ENCODE data around the gene ABCA2.
A peak's percentile ranks its signal among the peaks of the same experiment; 100 is the strongest.
"Not testable (repeated sequence)": the region's sequence is repeated elsewhere in the genome, so short reads cannot be mapped to it uniquely, and the experiment has no call there.

ABCA2 gene

DNA sequence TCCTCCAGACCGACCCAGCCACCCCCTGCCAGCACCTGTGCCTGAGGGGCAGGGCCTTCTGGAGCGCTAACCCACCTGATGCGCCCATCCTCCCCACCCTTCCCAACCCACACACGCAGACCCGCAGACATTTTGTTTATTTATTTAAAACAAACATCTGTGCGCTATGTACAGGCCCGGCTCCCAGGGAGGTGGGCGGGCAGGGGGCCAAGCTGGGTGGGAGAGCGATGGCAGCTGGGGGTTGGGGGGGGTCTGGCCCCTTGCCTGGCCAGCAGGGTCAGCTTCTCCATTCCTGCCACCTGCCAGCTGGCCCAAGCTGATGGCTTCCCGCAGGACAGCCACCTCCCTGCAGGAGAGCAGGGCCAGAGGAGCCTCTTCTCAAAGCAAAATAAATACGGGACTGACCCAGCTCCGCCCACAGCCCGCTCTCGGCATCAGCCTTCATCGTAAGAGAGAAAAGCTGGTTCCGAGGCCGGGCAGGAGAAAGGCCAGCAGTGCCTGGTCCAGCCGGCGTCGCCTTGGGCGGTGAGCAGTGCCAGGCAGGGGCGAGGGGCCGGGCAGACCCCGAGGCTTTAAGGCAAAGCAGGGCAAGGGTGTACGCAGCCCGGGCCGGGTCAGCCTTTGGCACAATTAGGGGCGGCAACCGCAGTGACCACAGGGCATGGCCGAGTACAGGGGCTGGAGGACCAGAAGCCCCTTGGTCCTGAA, 20.8 kb downstream of the ABCA2 start:
- DNase-seq = no peak
- no peak overlapping the region for H3K27ac ChIP-seq (ENCODE audit: low read depth, low read length)
- peaks cover 4% of the 10 kb centered on the region for H3K9me3 ChIP-seq (ENCODE audit: insufficient read depth, low read depth, low read length)
- no peak overlapping the region for H4K12ac ChIP-seq (ENCODE audit: low read depth, low read length)
- H3K79me2 ChIP-seq (ENCODE audit: control insufficient read depth, insufficient read depth, low read length, poor library complexity) = no peaks in the 10 kb centered on the region
- no peak overlapping the region for H3K4me3 ChIP-seq (ENCODE audit: low read depth, low read length)
- H3K79me1 ChIP-seq (ENCODE audit: low read length) = no peaks in the 10 kb centered on the region
- H3K18ac ChIP-seq (ENCODE audit: low read length) = no peak overlapping the region
- H4K91ac ChIP-seq (ENCODE audit: low read depth, low read length) = no peak overlapping the region
- H2BK12ac ChIP-seq (ENCODE audit: low read length) = no peak overlapping the region
- H3K36me3 ChIP-seq (ENCODE audit: control insufficient read depth in 1 of 2, insufficient read depth in 2 of 2, low read length in 2 of 2) = no peaks in the 10 kb centered on the region
- 100% methylated on average over 2 of the region's 30 CpGs for WGBS (ENCODE audit: extremely low coverage, insufficient coverage, insufficient read length)
- no peak overlapping the region for H3K9ac ChIP-seq (ENCODE audit: low read length)
- no peaks in the 10 kb centered on the region for H3K27me3 ChIP-seq (ENCODE audit: insufficient read depth, low read length)
- no peak overlapping the region for H4K8ac ChIP-seq (ENCODE audit: low read depth, low read length)
- H2AK5ac ChIP-seq (ENCODE audit: low read length) = no peak overlapping the region
- no peak overlapping the region for H2AFZ ChIP-seq (ENCODE audit: insufficient read depth, low read length, poor library complexity)
- H3K4me2 ChIP-seq (ENCODE audit: low read length) = no peak overlapping the region
- no peak overlapping the region for H3K23ac ChIP-seq (ENCODE audit: low read length)
- no peaks in the 10 kb centered on the region for H3K4me1 ChIP-seq (ENCODE audit: control insufficient read depth in 1 of 2, insufficient read depth in 2 of 2, low read length in 2 of 2)
- no peak overlapping the region for H3K4ac ChIP-seq (ENCODE audit: low read depth, low read length)
- no peak overlapping the region for H2BK120ac ChIP-seq (ENCODE audit: insufficient read depth, low read length, poor library complexity)
- H2BK5ac ChIP-seq (ENCODE audit: low read depth, low read length, poor library complexity) = no peak overlapping the region
- no peak overlapping the region for H3K14ac ChIP-seq (ENCODE audit: low read length)

DNA sequence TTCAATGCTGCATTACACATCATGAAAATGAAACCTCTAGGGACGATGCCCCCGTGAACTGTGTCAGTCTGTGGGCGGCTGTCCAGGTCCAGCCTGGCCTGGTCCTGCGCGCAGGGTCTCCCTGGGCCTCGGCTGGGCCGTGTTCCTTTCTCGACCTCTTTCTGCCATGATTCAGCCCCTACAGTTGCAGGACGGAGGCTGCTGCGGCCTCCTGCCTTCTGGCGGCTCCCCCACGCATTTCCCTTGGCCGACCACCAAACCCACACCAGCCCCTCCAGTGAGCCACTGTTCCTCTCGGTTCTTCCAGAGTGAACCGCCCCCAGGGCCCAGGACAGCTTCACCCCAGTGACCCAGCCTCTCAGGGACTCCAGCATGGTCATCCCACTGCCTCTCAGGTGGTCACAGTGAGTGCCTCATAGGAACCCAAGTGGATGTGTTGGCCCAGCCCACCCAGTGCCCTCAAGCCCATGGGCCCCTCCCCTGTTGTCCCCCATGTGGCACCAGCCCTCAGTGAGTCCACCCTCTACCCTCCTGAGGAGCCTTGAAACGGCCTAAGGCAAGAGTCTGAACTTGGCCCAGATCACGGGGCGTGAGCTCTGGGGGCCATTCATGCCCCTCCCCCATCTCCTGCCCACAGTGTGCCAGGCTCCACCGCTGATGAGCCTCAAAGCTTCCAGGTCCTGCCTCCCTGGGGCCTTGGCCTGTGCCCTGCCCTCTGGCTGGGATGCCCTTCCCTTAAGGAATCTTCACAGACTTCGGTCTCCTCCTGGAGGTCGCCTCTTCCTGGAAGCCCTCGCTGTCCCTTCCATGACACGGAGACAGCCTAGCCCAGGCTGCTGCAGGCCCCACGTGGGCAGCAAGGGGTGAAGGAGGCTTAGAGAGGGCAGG, 21.7 kb downstream of the ABCA2 start:
- no peak for DNase-seq
- Histone ChIP-seq H3K9ac (ENCODE audit: low read length) (no peak overlapping the region), H3K4me2 (ENCODE audit: low read length) (no peak overlapping the region), H3K4ac (ENCODE audit: low read depth, low read length) (no peak overlapping the region), H2AFZ (ENCODE audit: insufficient read depth, low read length, poor library complexity) (no peak overlapping the region), H3K9me3 (ENCODE audit: insufficient read depth, low read depth, low read length) (peaks cover 4% of the 10 kb centered on the region), H3K27ac (ENCODE audit: low read depth, low read length) (no peak overlapping the region), H4K8ac (ENCODE audit: low read depth, low read length) (no peak overlapping the region), H2AK5ac (ENCODE audit: low read length) (no peak overlapping the region), H4K91ac (ENCODE audit: low read depth, low read length) (no peak overlapping the region), H3K79me2 (ENCODE audit: control insufficient read depth, insufficient read depth, low read length, poor library complexity) (no peaks in the 10 kb centered on the region), H3K23ac (ENCODE audit: low read length) (no peak overlapping the region), H2BK120ac (ENCODE audit: insufficient read depth, low read length, poor library complexity) (no peak overlapping the region), H2BK5ac (ENCODE audit: low read depth, low read length, poor library complexity) (no peak overlapping the region), H2BK12ac (ENCODE audit: low read length) (no peak overlapping the region), H3K27me3 (ENCODE audit: insufficient read depth, low read length) (no peaks in the 10 kb centered on the region), H4K12ac (ENCODE audit: low read depth, low read length) (no peak overlapping the region), H3K14ac (ENCODE audit: low read length) (no peak overlapping the region), H3K18ac (ENCODE audit: low read length) (no peak overlapping the region), H3K36me3 (ENCODE audit: control insufficient read depth in 1 of 2, insufficient read depth in 2 of 2, low read length in 2 of 2) (no peaks in the 10 kb centered on the region), H3K4me1 (ENCODE audit: control insufficient read depth in 1 of 2, insufficient read depth in 2 of 2, low read length in 2 of 2) (no peaks in the 10 kb centered on the region), H3K4me3 (ENCODE audit: low read depth, low read length) (peak overlapping the region; percentile 9), H3K79me1 (ENCODE audit: low read length) (no peaks in the 10 kb centered on the region)
- no CpG with 5 or more reads among the region's 24 CpGs for WGBS (ENCODE audit: extremely low coverage, insufficient coverage, insufficient read length)

DNA sequence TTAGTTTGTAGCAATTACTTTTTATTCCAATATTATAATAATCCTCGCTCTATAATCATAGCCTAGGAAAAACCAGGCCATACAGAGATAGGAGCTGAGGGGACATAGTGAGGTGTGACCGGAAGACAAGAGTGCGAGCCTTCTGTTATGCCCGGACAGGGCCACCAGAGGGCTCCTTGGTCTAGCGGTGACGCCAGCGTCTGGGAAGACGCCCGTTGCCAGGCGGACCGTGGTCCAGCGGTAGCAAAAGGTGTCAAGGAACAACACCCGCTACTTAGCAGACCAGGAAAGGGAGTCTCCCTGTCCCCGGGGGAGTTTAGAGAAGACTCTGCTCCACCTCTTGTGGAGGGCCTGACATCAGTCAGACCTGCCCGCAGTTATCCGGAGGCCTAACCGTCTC, 23.8 kb downstream of the ABCA2 start:
- H3K4me1 ChIP-seq (ENCODE audit: control insufficient read depth in 1 of 2, insufficient read depth in 2 of 2, low read length in 2 of 2); H3K27ac ChIP-seq (ENCODE audit: low read depth, low read length); H3K4me3 ChIP-seq (ENCODE audit: low read depth, low read length); H4K91ac ChIP-seq (ENCODE audit: low read depth, low read length); H3K79me1 ChIP-seq (ENCODE audit: low read length); H2AK5ac ChIP-seq (ENCODE audit: low read length); H2BK12ac ChIP-seq (ENCODE audit: low read length); H2BK120ac ChIP-seq (ENCODE audit: insufficient read depth, low read length, poor library complexity); H2AFZ ChIP-seq (ENCODE audit: insufficient read depth, low read length, poor library complexity); H3K9ac ChIP-seq (ENCODE audit: low read length); H3K14ac ChIP-seq (ENCODE audit: low read length); H3K36me3 ChIP-seq (ENCODE audit: control insufficient read depth in 1 of 2, insufficient read depth in 2 of 2, low read length in 2 of 2); H3K27me3 ChIP-seq (ENCODE audit: insufficient read depth, low read length); DNase-seq; H3K79me2 ChIP-seq (ENCODE audit: control insufficient read depth, insufficient read depth, low read length, poor library complexity); H3K9me3 ChIP-seq (ENCODE audit: insufficient read depth, low read depth, low read length); H4K12ac ChIP-seq (ENCODE audit: low read depth, low read length); H4K8ac ChIP-seq (ENCODE audit: low read depth, low read length); H3K4ac ChIP-seq (ENCODE audit: low read depth, low read length); H3K23ac ChIP-seq (ENCODE audit: low read length); H3K18ac ChIP-seq (ENCODE audit: low read length); H3K4me2 ChIP-seq (ENCODE audit: low read length); H2BK5ac ChIP-seq (ENCODE audit: low read depth, low read length, poor library complexity): not testable (repeated sequence)
- no CpG with 5 or more reads among the region's 17 CpGs for whole genome bisulfite sequencing (ENCODE audit: extremely low coverage, insufficient coverage, insufficient read length)

DNA sequence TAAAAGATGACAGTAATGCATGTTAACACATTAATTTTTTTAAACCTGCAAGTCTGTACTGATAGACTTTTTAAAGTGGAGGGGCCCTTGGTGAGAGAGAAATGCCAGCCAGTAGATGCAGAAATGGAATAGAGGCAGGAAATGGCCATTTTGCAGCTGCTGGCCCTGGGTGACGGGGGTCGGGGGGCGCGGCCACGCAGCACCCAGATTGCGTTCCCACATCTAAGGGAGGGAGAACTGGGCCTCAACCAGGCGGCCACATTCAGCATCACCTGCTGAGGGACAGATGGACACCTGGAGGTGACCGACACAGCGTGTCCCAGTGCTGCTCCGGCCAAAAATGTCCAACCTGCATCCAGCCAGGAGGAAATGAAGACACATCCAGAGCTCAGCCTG, 25.4 kb downstream of the ABCA2 start:
- no peak overlapping the region for H2AK5ac ChIP-seq (ENCODE audit: low read length)
- no peaks in the 10 kb centered on the region for H3K79me2 ChIP-seq (ENCODE audit: control insufficient read depth, insufficient read depth, low read length, poor library complexity)
- no CpG with 5 or more reads among the region's 10 CpGs for WGBS (ENCODE audit: extremely low coverage, insufficient coverage, insufficient read length)
- no peak overlapping the region for H3K18ac ChIP-seq (ENCODE audit: low read length)
- no peak overlapping the region for H3K4me2 ChIP-seq (ENCODE audit: low read length)
- peaks cover 15% of the 10 kb centered on the region for H3K79me1 ChIP-seq (ENCODE audit: low read length)
- H3K27me3 ChIP-seq (ENCODE audit: insufficient read depth, low read length) = no peaks in the 10 kb centered on the region
- H3K23ac ChIP-seq (ENCODE audit: low read length) = no peak overlapping the region
- no peak overlapping the region for H3K4ac ChIP-seq (ENCODE audit: low read depth, low read length)
- H3K27ac ChIP-seq (ENCODE audit: low read depth, low read length) = no peak overlapping the region
- no peak overlapping the region for H4K8ac ChIP-seq (ENCODE audit: low read depth, low read length)
- no peaks in the 10 kb centered on the region for H3K36me3 ChIP-seq (ENCODE audit: control insufficient read depth in 1 of 2, insufficient read depth in 2 of 2, low read length in 2 of 2)
- peaks cover 7 to 15% of the 10 kb centered on the region in 2 experiments for H3K4me1 ChIP-seq (ENCODE audit: control insufficient read depth in 1 of 2, insufficient read depth in 2 of 2, low read length in 2 of 2)
- DNase-seq = peak in 1 of 2 donors; percentile 22
- H3K9me3 ChIP-seq (ENCODE audit: insufficient read depth, low read depth, low read length) = peaks cover 4% of the 10 kb centered on the region
- H3K9ac ChIP-seq (ENCODE audit: low read length) = no peak overlapping the region
- no peak overlapping the region for H2BK120ac ChIP-seq (ENCODE audit: insufficient read depth, low read length, poor library complexity)
- H4K12ac ChIP-seq (ENCODE audit: low read depth, low read length) = no peak overlapping the region
- H2BK12ac ChIP-seq (ENCODE audit: low read length) = no peak overlapping the region
- H4K91ac ChIP-seq (ENCODE audit: low read depth, low read length) = no peak overlapping the region
- H3K14ac ChIP-seq (ENCODE audit: low read length) = no peak overlapping the region
- no peak overlapping the region for H2AFZ ChIP-seq (ENCODE audit: insufficient read depth, low read length, poor library complexity)
- H2BK5ac ChIP-seq (ENCODE audit: low read depth, low read length, poor library complexity) = no peak overlapping the region
- H3K4me3 ChIP-seq (ENCODE audit: low read depth, low read length) = peak overlapping the region; percentile 47
